ENCODE data around the gene MYZAP.

DNA sequence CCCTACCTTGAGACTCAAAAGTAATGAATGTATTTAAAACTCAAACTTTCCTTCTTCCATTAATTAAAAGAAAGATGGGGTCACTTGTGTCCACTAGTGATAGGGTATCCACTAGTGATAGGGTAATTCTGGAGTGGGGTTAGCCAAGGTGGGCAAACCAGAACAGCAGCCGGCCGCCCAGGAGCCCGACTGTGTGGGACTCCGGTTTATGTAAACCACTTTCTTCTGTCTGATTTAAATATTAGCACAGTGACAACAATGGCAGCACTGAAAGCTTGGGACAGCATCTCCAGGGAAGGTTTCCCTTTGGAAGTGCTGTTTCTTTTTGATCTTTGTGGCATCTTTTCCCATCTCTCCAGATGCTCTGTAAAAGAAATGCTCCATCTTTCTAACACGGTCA, 722 bp downstream of the MYZAP start:
- TF ChIP-seq YY1 (IDR thresholded peaks at IDR 0.05; ENCODE audit: low read depth, low read length), result no peak
- TF ChIP-seq JUN (IDR thresholded peaks at IDR 0.05; ENCODE audit: low read depth, low read length), result no peak

All from H1 (cell line).